ENCODE results near the gene IKBIP. TPM values are rescaled to one million over a fixed set of nuclear protein-coding genes. Genes with fewer than 3 reads are reported as not detected.

IKBIP gene
- total and polyA plus RNA-seq, 9 of the 15 experiments (the other 6 are each of a cell fraction or from before 2014, with no cell fraction given) = 3.3 to 19.5 (median 14.9) TPM

- TF ChIP-seq VEZF1 (CRISPR knock-in tag; IDR thresholded peaks at IDR 0.05) (peak; percentile 56; the same call in 1 of the 2 replicates), HDAC3 (IDR thresholded peaks at IDR 0.05; ENCODE audit: borderline replicate concordance, partially characterized antibody) (no peak), GABPA (tag; conservative IDR thresholded peaks at IDR 0.05; ENCODE audit: low read depth) (peak; percentile 85), SRSF3 (IDR thresholded peaks at IDR 0.05; ENCODE audit: insufficient read depth, low read length) (no peak), RBM17 (IDR thresholded peaks at IDR 0.05; ENCODE audit: borderline replicate concordance, low read depth, low read length) (no peak), KDM5B (IDR thresholded peaks at IDR 0.05; ENCODE audit: insufficient replicate concordance, low read depth, low read length) (peak; percentile 98), POLR2AphosphoS2 (IDR thresholded peaks at IDR 0.05; ENCODE audit: low read length) (peak; percentile 79; the same call in 1 of the 2 replicates), ZZZ3 (IDR thresholded peaks at IDR 0.05) (no peak), TCF15 (CRISPR knock-in tag; IDR thresholded peaks at IDR 0.05) (no peak), NFXL1 (CRISPR knock-in tag; IDR thresholded peaks at IDR 0.05) (no peak), ZEB2 (IDR thresholded peaks at IDR 0.05) (no peak), EP300 (IDR thresholded peaks at IDR 0.05; ENCODE audit: low read length) (peak; percentile 37; the same call in 1 of the 2 replicates)
- TF ChIP-seq, protein P1, sequence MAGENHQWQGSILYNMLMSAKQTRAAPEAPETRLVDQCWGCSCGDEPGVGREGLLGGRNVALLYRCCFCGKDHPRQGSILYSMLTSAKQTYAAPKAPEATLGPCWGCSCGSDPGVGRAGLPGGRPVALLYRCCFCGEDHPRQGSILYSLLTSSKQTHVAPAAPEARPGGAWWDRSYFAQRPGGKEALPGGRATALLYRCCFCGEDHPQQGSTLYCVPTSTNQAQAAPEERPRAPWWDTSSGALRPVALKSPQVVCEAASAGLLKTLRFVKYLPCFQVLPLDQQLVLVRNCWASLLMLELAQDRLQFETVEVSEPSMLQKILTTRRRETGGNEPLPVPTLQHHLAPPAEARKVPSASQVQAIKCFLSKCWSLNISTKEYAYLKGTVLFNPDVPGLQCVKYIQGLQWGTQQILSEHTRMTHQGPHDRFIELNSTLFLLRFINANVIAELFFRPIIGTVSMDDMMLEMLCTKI (IDR thresholded peaks at IDR 0.05; ENCODE audit: partially characterized antibody) = no peak
- TF ChIP-seq, protein P2, sequence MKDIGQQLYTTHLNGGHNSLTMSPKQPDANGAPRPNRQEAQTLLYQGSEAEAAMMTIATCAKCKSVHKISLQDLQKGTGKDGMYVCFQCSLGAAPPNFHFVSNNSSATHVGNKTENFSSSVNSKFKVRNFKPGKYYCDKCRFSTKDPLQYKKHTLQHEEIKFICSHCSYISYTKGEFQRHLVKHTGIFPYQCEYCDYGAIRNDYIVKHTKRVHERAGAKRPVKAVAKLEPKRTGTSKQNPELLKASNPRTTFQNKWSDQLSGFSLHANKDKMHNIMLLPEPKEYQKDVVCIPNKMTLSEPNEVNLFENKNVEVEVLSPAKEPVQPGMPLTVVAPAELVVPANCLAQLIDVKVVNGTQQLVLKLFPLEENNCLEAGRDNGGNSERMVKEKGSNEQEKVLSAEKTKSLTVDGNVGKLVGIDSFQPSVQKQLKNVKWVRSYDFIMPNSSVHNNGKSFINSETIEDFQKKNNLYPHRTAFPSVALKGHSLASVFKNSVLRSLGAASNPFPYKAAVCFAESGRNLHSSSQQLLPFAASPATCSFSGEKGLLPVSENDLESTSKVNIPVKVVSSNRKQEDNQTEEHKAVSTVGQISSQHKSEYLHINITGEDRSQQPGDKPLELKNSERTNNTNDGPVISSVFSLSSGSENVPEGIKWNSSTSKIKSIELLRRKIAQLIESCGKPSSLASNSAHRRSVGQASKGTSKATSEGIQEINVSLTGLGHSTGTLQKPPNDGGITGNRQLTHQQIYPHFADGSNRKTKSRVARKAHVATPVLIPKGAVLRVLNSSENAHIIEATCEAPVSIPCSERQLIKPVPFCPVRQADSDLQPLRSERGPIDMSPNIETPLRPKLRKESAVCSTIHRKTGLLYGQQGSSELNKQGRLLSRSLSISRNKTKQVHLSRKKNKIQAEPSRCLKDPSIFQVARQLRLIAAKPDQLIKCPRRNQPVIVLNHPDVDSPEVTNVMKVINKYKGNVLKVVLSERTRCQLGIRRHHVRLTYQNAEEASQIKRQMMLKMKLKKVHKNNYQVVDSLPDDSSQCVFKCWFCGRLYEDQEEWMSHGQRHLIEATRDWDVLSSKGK (CRISPR knock-in tag; IDR thresholded peaks at IDR 0.05) = no peak
- TF ChIP-seq, protein P3, sequence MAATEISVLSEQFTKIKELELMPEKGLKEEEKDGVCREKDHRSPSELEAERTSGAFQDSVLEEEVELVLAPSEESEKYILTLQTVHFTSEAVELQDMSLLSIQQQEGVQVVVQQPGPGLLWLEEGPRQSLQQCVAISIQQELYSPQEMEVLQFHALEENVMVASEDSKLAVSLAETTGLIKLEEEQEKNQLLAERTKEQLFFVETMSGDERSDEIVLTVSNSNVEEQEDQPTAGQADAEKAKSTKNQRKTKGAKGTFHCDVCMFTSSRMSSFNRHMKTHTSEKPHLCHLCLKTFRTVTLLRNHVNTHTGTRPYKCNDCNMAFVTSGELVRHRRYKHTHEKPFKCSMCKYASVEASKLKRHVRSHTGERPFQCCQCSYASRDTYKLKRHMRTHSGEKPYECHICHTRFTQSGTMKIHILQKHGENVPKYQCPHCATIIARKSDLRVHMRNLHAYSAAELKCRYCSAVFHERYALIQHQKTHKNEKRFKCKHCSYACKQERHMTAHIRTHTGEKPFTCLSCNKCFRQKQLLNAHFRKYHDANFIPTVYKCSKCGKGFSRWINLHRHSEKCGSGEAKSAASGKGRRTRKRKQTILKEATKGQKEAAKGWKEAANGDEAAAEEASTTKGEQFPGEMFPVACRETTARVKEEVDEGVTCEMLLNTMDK (IDR thresholded peaks at IDR 0.05; ENCODE audit: borderline replicate concordance, insufficient read depth, low read depth, low read length, poor library complexity, severe bottlenecking) = no peak
Observed at GRCh38 chr12:98593351-98594049, 51.1 kb downstream of the IKBIP start, which contains the start of gene SLC25A3 (continued).

Data from K562 (cell line).